GM12878 (cell line): ENCODE results near the gene IFNK.

Source experiments
- BMI1 ChIP-seq: fragments of 450-650 bp; IDR thresholded peaks from 2 replicates; pipeline ENCODE4 v1.6.1; 2016; ENCODE audit warnings: mild to moderate bottlenecking, moderate library complexity, borderline replicate concordance
- CEBPB ChIP-seq, 2 experiments: fragments of 150-350 bp in 1 of 2; IDR thresholded peaks; 2 replicates each; pipeline ENCODE4 v1.6.1; 2012 to 2014; ENCODE audit warnings: low read depth in 2 of 2, low read length in 2 of 2, borderline replicate concordance in 1 of 2, inconsistent platforms in 1 of 2
- CHD1 ChIP-seq: IDR thresholded peaks from 2 replicates; pipeline ENCODE4 v1.6.1; 2012; ENCODE audit warnings: low read depth, low read length, improper control_type of control experiment
- CTCF ChIP-seq, 3 experiments: IDR thresholded peaks in 2 of 3; conservative IDR thresholded peaks in 1 of 3; 2 replicates each; pipeline ENCODE4 v1.5.1; 2011; ENCODE audit warnings: low read depth in 3 of 3, low read length in 3 of 3, mild to moderate bottlenecking in 3 of 3, control low read depth in 2 of 3, moderate library complexity in 2 of 3, inconsistent platforms in 1 of 3, mixed read lengths in 1 of 3; ENCODE audit not compliant: control insufficient read depth in 2 of 3, insufficient read depth in 1 of 3; ENCODE audit errors: extremely low read depth in 1 of 3
- E2F4 ChIP-seq: IDR thresholded peaks from 2 replicates; pipeline ENCODE4 v1.6.1; 2012; ENCODE audit warnings: low read depth, low read length, improper control_type of control experiment
- FOS ChIP-seq: IDR thresholded peaks from 3 replicates; pipeline ENCODE4 v1.6.1; 2011; ENCODE audit warnings: borderline replicate concordance; ENCODE audit not compliant: insufficient read length; ENCODE audit errors: extremely low read depth
- NFYB ChIP-seq: IDR thresholded peaks from 2 replicates; pipeline ENCODE4 v1.6.1; 2011; ENCODE audit warnings: low read depth, mild to moderate bottlenecking, low read length, improper control_type of control experiment, moderate library complexity; ENCODE audit not compliant: insufficient read depth
- POLR2AphosphoS5 ChIP-seq: IDR thresholded peaks from 2 replicates; pipeline ENCODE4 v1.6.1; 2011; ENCODE audit warnings: mild to moderate bottlenecking, low read length, inconsistent platforms
- SREBF2 ChIP-seq: IDR thresholded peaks from 2 replicates; pipeline ENCODE4 v1.6.1; 2012; ENCODE audit warnings: mild to moderate bottlenecking, low read length

- TF ChIP-seq NFYB (no peak), BMI1 (no peak), SREBF2 (no peak), CHD1 (no peak), CTCF (IDR thresholded peaks at IDR 0.05 in 2 of 3, conservative IDR thresholded peaks at IDR 0.05 in 1 of 3; ENCODE audit: control insufficient read depth in 2 of 3, extremely low read depth in 1 of 3, insufficient read depth in 1 of 3, low read depth in 3 of 3, low read length in 3 of 3) (no peak), E2F4 (no peak), CEBPB (IDR thresholded peaks at IDR 0.05; ENCODE audit: borderline replicate concordance in 1 of 2, low read depth in 2 of 2, low read length in 2 of 2) (no peak), FOS (no peak), POLR2AphosphoS5 (no peak)
Measured at GRCh38 chr9:27566118-27566517, 42.0 kb downstream of the IFNK start.
